Caco-2 (cell line): ENCODE results near the gene MMS22L. TPM values are rescaled to one million over a fixed set of nuclear protein-coding genes. Genes with fewer than 3 reads are reported as not detected.

ENCODE experiments used
- BruUV-seq: library from RNA; stranded (reverse); fragments of 400-500 nt; replicated peaks from 2 replicates; lab custom pipeline; 2021; lab: Mats Ljungman, UMichigan
- CTCF ChIA-PET: fragments of 300-600 bp; sonication (Branson Sonifier 250); formaldehyde crosslinking; loops from one replicate; lab custom pipeline; 2022; ENCODE audit warnings: antibody characterized with exemption; lab: Charles Lee
- POLR2A ChIA-PET: fragments of 300-600 bp; sonication (Branson Sonifier 250); formaldehyde crosslinking; loops from one replicate; lab custom pipeline; 2022; ENCODE audit warnings: antibody characterized with exemption; lab: Charles Lee
- DNase-seq, 2 experiments: peaks; one replicate each; pipeline versions ENCODE4 v3.0.0 to v3.0.0-alpha.2; 2020 to 2022
- H3K27me3 ChIP-seq: replicated peaks from 2 replicates; pipeline ENCODE4 v1.6.0; 2011; ENCODE audit warnings: low read length; ENCODE audit not compliant: control insufficient read depth, insufficient read depth
- H3K36me3 ChIP-seq: 2 replicates; pipeline ENCODE4 v1.5.1; 2011; ENCODE audit warnings: low read length; ENCODE audit not compliant: control insufficient read depth, insufficient read depth
- H3K4me1 ChIP-seq: fragments of 250-450 bp; sonication (Bioruptor Pico); 2 replicates; pipeline ENCODE4 v1.5.1; 2020; ENCODE audit warnings: mild to moderate bottlenecking
- H3K4me3 ChIP-seq: 2 replicates; pipeline ENCODE4 v1.5.1; 2011; ENCODE audit warnings: low read depth, mild to moderate bottlenecking, control low read depth, low read length
- H3K9me3 ChIP-seq: fragments of 250-450 bp; sonication (Bioruptor Pico); 2 replicates; pipeline ENCODE4 v1.5.1; 2020; ENCODE audit warnings: mild to moderate bottlenecking, moderate library complexity
- H3K27ac Mint-ChIP-seq: one replicate; pipeline ENCODE4 v1.8.0; 2022; ENCODE audit warnings: mixed read lengths; ENCODE audit not compliant: unreplicated experiment
- H3K27me3 Mint-ChIP-seq: one replicate; pipeline ENCODE4 v1.8.0; 2022; ENCODE audit warnings: mixed read lengths; ENCODE audit not compliant: insufficient read depth, unreplicated experiment
- H3K36me3 Mint-ChIP-seq: one replicate; pipeline ENCODE4 v1.8.0; 2022; ENCODE audit warnings: mild to moderate bottlenecking, mixed read lengths; ENCODE audit not compliant: insufficient read depth, unreplicated experiment
- H3K4me1 Mint-ChIP-seq: one replicate; pipeline ENCODE4 v1.8.0; 2022; ENCODE audit warnings: low read depth, mixed read lengths; ENCODE audit not compliant: unreplicated experiment
- H3K4me3 Mint-ChIP-seq: one replicate; pipeline ENCODE4 v1.8.0; 2022; ENCODE audit warnings: mild to moderate bottlenecking, moderate library complexity, mixed read lengths; ENCODE audit not compliant: unreplicated experiment
- H3K9me3 Mint-ChIP-seq: one replicate; pipeline ENCODE4 v1.8.0; 2022; ENCODE audit warnings: mixed read lengths; ENCODE audit not compliant: unreplicated experiment
- CTCF ChIP-seq, 2 experiments: fragments of 200-600 bp in 1 of 2; IDR thresholded peaks; 1 replicate in 1 of 2; 2 replicates in 1 of 2; pipeline versions ENCODE4 v1.5.1 to v1.8.0; 2011 to 2022; ENCODE audit warnings: antibody characterized with exemption in 1 of 2, control low read depth in 1 of 2, inconsistent platforms in 1 of 2, low read depth in 1 of 2, low read length in 1 of 2, mild to moderate bottlenecking in 1 of 2, moderate library complexity in 1 of 2; ENCODE audit not compliant: insufficient read depth in 1 of 2, severe bottlenecking in 1 of 2, unreplicated experiment in 1 of 2
- intact Hi-C: fragments of 100-400 bp; cut with micrococcal nuclease; formaldehyde crosslinking; loops from one replicate; pipeline ENCODE4 v1.10.0; 2022; ENCODE audit not compliant: unreplicated experiment
- total RNA-seq: library from RNA; stranded (reverse); gene quantifications from 2 replicates; pipeline ENCODE4 v1.2.3, GENCODE V29; 2022

Gene MMS22L
- total RNA-seq, 1 experiment from 2014 or later: 32.1 TPM

DNA sequence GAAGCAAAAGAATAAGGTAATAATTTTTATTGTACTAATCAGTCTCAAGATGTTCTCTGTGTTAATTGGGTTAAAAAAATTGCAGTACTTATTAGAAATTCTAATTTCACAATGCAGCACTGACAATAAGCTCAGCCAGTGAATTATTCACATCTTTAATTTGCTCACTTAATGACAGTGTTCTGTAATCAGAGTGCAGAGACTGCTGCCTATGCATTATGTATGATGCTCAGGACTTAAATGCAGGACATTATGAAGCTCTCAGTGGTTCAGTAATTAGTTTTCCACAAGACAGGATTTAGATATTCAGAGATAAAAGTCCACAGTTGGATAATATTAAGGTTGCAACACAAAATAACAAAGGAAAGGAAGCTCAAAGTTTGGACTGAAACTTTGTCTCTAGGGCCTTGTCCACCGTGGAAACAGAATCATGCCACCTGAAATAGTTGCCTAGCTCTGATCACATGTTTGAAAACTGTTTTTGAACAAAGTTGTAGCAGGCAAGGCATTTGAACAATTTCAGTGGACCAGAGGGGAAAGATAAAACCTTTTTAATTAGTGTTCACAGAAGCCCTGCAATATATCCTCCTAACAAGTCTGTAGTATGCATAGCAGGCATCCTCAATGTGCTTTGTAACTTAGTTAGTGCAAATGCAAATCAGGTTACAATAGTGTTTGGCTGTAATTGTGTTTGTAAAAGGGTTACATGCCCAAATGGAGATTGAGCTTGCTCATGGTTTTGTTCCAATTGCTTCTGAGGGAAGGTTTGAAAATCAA lies 23.7 kb upstream of the MMS22L start:
- Histone ChIP-seq H3K27me3 (no peaks in the 10 kb centered on the region; the same call in 1 of the 2 replicates), H3K9me3 (no peaks in the 10 kb centered on the region), H3K36me3 (no peaks in the 10 kb centered on the region), H3K4me3 (no peak overlapping the region), H3K4me1 (no peaks in the 10 kb centered on the region)
- no peaks in the 10 kb centered on the region for H3K4me1 Mint-ChIP-seq
- DNase-seq: no peak
- POLR2A ChIA-PET: no interaction called here
- no peaks in the 10 kb centered on the region for H3K9me3 Mint-ChIP-seq
- H3K27ac Mint-ChIP-seq: no peak overlapping the region
- no peak for TF ChIP-seq CTCF (IDR thresholded peaks at IDR 0.05; ENCODE audit: insufficient read depth in 1 of 2, low read depth in 1 of 2, low read length in 1 of 2, severe bottlenecking in 1 of 2, unreplicated experiment in 1 of 2)
- CTCF ChIA-PET: no interaction called here
- intact Hi-C loops: no loop called here
- H3K4me3 Mint-ChIP-seq: no peak overlapping the region
- BruUV-seq: no TSS peak
- H3K27me3 Mint-ChIP-seq: peaks cover 5% of the 10 kb centered on the region
- H3K36me3 Mint-ChIP-seq: no peaks in the 10 kb centered on the region

- CTCF ChIA-PET: no interaction called here
- Histone ChIP-seq H3K27me3 (no peaks in the 10 kb centered on the region; the same call in 1 of the 2 replicates), H3K4me3 (no peak overlapping the region), H3K9me3 (no peaks in the 10 kb centered on the region), H3K4me1 (no peaks in the 10 kb centered on the region), H3K36me3 (no peaks in the 10 kb centered on the region)
- no peak for TF ChIP-seq CTCF (IDR thresholded peaks at IDR 0.05; ENCODE audit: insufficient read depth in 1 of 2, low read depth in 1 of 2, low read length in 1 of 2, severe bottlenecking in 1 of 2, unreplicated experiment in 1 of 2)
- Mint-ChIP-seq H3K27ac (no peak overlapping the region), H3K27me3 (peaks cover 5% of the 10 kb centered on the region), H3K4me1 (no peaks in the 10 kb centered on the region), H3K4me3 (no peak overlapping the region), H3K36me3 (no peaks in the 10 kb centered on the region), H3K9me3 (no peaks in the 10 kb centered on the region)
- DNase-seq: no peak
- POLR2A ChIA-PET: no interaction called here
- BruUV-seq: no TSS peak
- intact Hi-C loops: no loop called here
Observed at GRCh38 chr6:97305414-97306066, 22.5 kb upstream of the MMS22L start.

- no peak for TF ChIP-seq CTCF (IDR thresholded peaks at IDR 0.05; ENCODE audit: insufficient read depth in 1 of 2, low read depth in 1 of 2, low read length in 1 of 2, severe bottlenecking in 1 of 2, unreplicated experiment in 1 of 2)
- ChIA-PET CTCF (no interaction called here), POLR2A (no interaction called here)
- DNase-seq: no peak
- Mint-ChIP-seq H3K27me3 (peaks cover 5% of the 10 kb centered on the region), H3K4me3 (no peak overlapping the region), H3K9me3 (no peaks in the 10 kb centered on the region), H3K4me1 (no peaks in the 10 kb centered on the region), H3K27ac (no peak overlapping the region), H3K36me3 (no peaks in the 10 kb centered on the region)
- BruUV-seq: no TSS peak
- no peaks in the 10 kb centered on the region for H3K9me3 ChIP-seq
- no peaks in the 10 kb centered on the region for H3K4me1 ChIP-seq
- H3K27me3 ChIP-seq: no peaks in the 10 kb centered on the region; the same call in 1 of the 2 replicates
- no peaks in the 10 kb centered on the region for H3K36me3 ChIP-seq
- no peak overlapping the region for H3K4me3 ChIP-seq
- intact Hi-C loops: no loop called here
Observed at GRCh38 chr6:97304701-97305100, 21.7 kb upstream of the MMS22L start.
